ENCODE data around the gene STIM1.
A peak's percentile ranks its signal among the peaks of the same experiment; 100 is the strongest.

STIM1 gene

GRCh38 chr11:3830730-3831129 lies 24.7 kb upstream of the STIM1 start:
- no peak for DNase-seq (ENCODE audit: low read depth)

- DNase-seq (ENCODE audit: low read depth) = no peak
Observed at GRCh38 chr11:3831378-3832239, 23.9 kb upstream of the STIM1 start.

- DNase-seq (ENCODE audit: low read depth) = no peak
Observed at GRCh38 chr11:3832816-3833215, 22.6 kb upstream of the STIM1 start.

GRCh38 chr11:3833449-3833848 lies 22.0 kb upstream of the STIM1 start:
- DNase-seq (ENCODE audit: low read depth) = no peak

GRCh38 chr11:3834349-3834663 lies 21.2 kb upstream of the STIM1 start:
- no peak for DNase-seq (ENCODE audit: low read depth)

GRCh38 chr11:3834664-3835461 lies 20.6 kb upstream of the STIM1 start:
- no peak for DNase-seq (ENCODE audit: low read depth)

GRCh38 chr11:3835751-3836150 lies 19.7 kb upstream of the STIM1 start:
- DNase-seq (ENCODE audit: low read depth) = no peak

- no peak for DNase-seq (ENCODE audit: low read depth)
Observed at GRCh38 chr11:3836903-3837302, 18.6 kb upstream of the STIM1 start.

- no peak for DNase-seq (ENCODE audit: low read depth)
Observed at GRCh38 chr11:3837793-3838192, 17.7 kb upstream of the STIM1 start.

- no peak for DNase-seq (ENCODE audit: low read depth)
Observed at GRCh38 chr11:3838504-3838903, 17.0 kb upstream of the STIM1 start.

- peak; percentile 22 for DNase-seq (ENCODE audit: low read depth)
Observed at GRCh38 chr11:3840004-3840869, 15.2 kb upstream of the STIM1 start.

- no peak for DNase-seq (ENCODE audit: low read depth)
Observed at GRCh38 chr11:3840870-3841425, 14.5 kb upstream of the STIM1 start, which contains the start of gene RHOG. RHOG (minus strand) TSS chr11:3840959; CDS start chr11:3828138, 12,821 bp downstream.

GRCh38 chr11:3841426-3842350 lies 13.8 kb upstream of the STIM1 start:
- DNase-seq (ENCODE audit: low read depth) = peak; percentile 93

GRCh38 chr11:3843326-3843725 lies 12.1 kb upstream of the STIM1 start:
- DNase-seq (ENCODE audit: low read depth) = no peak

- DNase-seq (ENCODE audit: low read depth) = no peak
Observed at GRCh38 chr11:3845246-3845645, 10.2 kb upstream of the STIM1 start.

GRCh38 chr11:3845670-3846069 lies 9.8 kb upstream of the STIM1 start:
- DNase-seq (ENCODE audit: low read depth) = no peak

- DNase-seq (ENCODE audit: low read depth) = peak; percentile 39
Observed at GRCh38 chr11:3849297-3849874, 6.1 kb upstream of the STIM1 start.

- no peak for DNase-seq (ENCODE audit: low read depth)
Observed at GRCh38 chr11:3853545-3853842, 2.0 kb upstream of the STIM1 start.

- peak; percentile 49 for DNase-seq (ENCODE audit: low read depth)
Observed at GRCh38 chr11:3853899-3854659, 1.4 kb upstream of the STIM1 start.

GRCh38 chr11:3854660-3854976 lies 846 bp upstream of the STIM1 start:
- no peak for DNase-seq (ENCODE audit: low read depth)

All from activated gamma-delta T cell treated with anti-CD3 and anti-CD28 coated beads, Interleukin-2, amount 50 U/mL, for 16 hours (primary cell).